Testis (tissue), 2 donors: ENCODE measurements around the gene FLYWCH1.

Experiments
- CTCF ChIP-seq, 3 experiments: fragments of 450-650 bp in 2 of 3; fragments of 200-600 bp in 1 of 3; sonication (generic) in 1 of 3; IDR thresholded peaks; one replicate each; pipeline ENCODE4 v1.5.1; 2016 to 2019; ENCODE audit warnings: antibody characterized with exemption in 3 of 3, mild to moderate bottlenecking in 2 of 3, moderate library complexity in 1 of 3
- POLR2A ChIP-seq: fragments of 450-650 bp; IDR thresholded peaks from one replicate; pipeline ENCODE4 v1.6.1; 2017; ENCODE audit warnings: antibody characterized with exemption, mild to moderate bottlenecking, moderate library complexity

- no peak for TF ChIP-seq CTCF (IDR thresholded peaks at IDR 0.05)
- TF ChIP-seq POLR2A: no peak
Observed at GRCh38 chr16:2953706-2954627, 42.2 kb downstream of the FLYWCH1 start.
